HEK293T (cell line): ENCODE results near the gene SRRM3.

Experiments
- CTCF ChIA-PET: fragments of 350-600 bp; formaldehyde crosslinking; extraction: SDS; loops from one replicate; lab custom pipeline; 2021; ENCODE audit warnings: antibody characterized with exemption, inconsistent platforms; lab: Yijun Ruan, JAX
- POLR2A ChIA-PET: fragments of 350-600 bp; formaldehyde crosslinking; extraction: SDS; loops from one replicate; lab custom pipeline; 2020; ENCODE audit warnings: antibody characterized with exemption, inconsistent platforms; lab: Yijun Ruan, JAX
- DNase-seq: peaks from one replicate; pipeline ENCODE4 v3.0.0; 2012; ENCODE audit warnings: mixed read lengths; ENCODE audit errors: extremely low spot score
- ARNT ChIP-seq: fragments of 450-650 bp; IDR thresholded peaks from 2 replicates; pipeline ENCODE4 v1.6.1; 2017; ENCODE audit warnings: mild to moderate bottlenecking
- BHLHE40 ChIP-seq: fragments of 450-650 bp; IDR thresholded peaks from 2 replicates; pipeline ENCODE4 v1.6.1; 2016; ENCODE audit warnings: mild to moderate bottlenecking, moderate library complexity, borderline replicate concordance
- CTBP1 ChIP-seq: fragments of 450-650 bp; IDR thresholded peaks from 2 replicates; pipeline ENCODE4 v1.6.1; 2016; ENCODE audit warnings: borderline replicate concordance
- ELF4 ChIP-seq: fragments of 450-650 bp; IDR thresholded peaks from 2 replicates; pipeline ENCODE4 v1.6.1; 2017; ENCODE audit warnings: antibody characterized with exemption
- FOXA1 ChIP-seq: fragments of 450-650 bp; IDR thresholded peaks from 2 replicates; pipeline ENCODE4 v1.6.1; 2016; ENCODE audit warnings: mild to moderate bottlenecking
- FOXK2 ChIP-seq: fragments of 450-650 bp; IDR thresholded peaks from 2 replicates; pipeline ENCODE4 v1.6.1; 2016; ENCODE audit warnings: mild to moderate bottlenecking
- FOXM1 ChIP-seq: fragments of 450-650 bp; IDR thresholded peaks from 2 replicates; pipeline ENCODE4 v1.6.1; 2017; ENCODE audit warnings: mild to moderate bottlenecking, borderline replicate concordance
- HDGF ChIP-seq: fragments of 450-650 bp; IDR thresholded peaks from 2 replicates; pipeline ENCODE4 v1.6.1; 2017; ENCODE audit warnings: antibody characterized with exemption, borderline replicate concordance
- L3MBTL2 ChIP-seq: fragments of 450-650 bp; conservative IDR thresholded peaks from 2 replicates; pipeline ENCODE4 v1.6.1; 2016; ENCODE audit warnings: mild to moderate bottlenecking
- LEF1 ChIP-seq: fragments of 450-650 bp; IDR thresholded peaks from 2 replicates; pipeline ENCODE4 v1.6.1; 2017; ENCODE audit warnings: mild to moderate bottlenecking, borderline replicate concordance
- NFRKB ChIP-seq: fragments of 450-650 bp; IDR thresholded peaks from 2 replicates; pipeline ENCODE4 v1.6.1; 2016; ENCODE audit warnings: mild to moderate bottlenecking, moderate library complexity
- SP1 ChIP-seq: fragments of 450-650 bp; IDR thresholded peaks from 2 replicates; pipeline ENCODE4 v1.6.1; 2017
- SUZ12 ChIP-seq: fragments of 450-650 bp; IDR thresholded peaks from 2 replicates; pipeline ENCODE4 v1.6.1; 2016; ENCODE audit warnings: mild to moderate bottlenecking
- TARDBP ChIP-seq: fragments of 450-650 bp; IDR thresholded peaks from 2 replicates; pipeline ENCODE4 v1.6.1; 2016
- ZNF384 ChIP-seq: fragments of 450-650 bp; IDR thresholded peaks from 2 replicates; pipeline ENCODE4 v1.6.1; 2016
- TF ChIP-seq, protein P1 (sequence below): fragments of 450-650 bp; IDR thresholded peaks from 2 replicates; pipeline ENCODE4 v1.6.1; 2016

Gene SRRM3

DNA sequence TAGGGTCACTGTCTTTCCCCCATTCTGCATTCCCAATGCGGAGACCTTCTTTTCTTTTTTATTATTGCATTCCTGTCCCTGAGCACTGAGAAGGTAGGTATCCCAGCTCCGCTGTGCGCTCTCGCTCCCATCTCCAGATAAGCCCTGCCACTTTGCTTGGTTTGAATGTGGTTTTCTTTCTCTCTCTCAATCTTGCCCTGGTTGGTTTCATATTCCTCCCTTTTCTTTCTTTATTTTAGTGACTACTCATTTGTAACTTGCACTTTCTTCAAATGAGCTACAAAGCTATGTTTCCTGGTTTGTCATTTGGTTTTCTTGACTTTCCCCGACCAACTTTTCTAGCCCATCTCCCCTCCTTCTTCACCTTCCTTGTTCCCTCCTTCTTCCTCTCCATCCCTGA is 71.8 kb downstream of the SRRM3 start:
- ChIA-PET CTCF (interaction anchor here (1.6 kb wide), 1 partner anchor 10 kb away, joined by 5 read pairs; no protein-coding TSS in a partner anchor), POLR2A (interaction anchor here (1.3 kb wide), 1 partner anchor 13 kb away, joined by 3 read pairs; no protein-coding TSS in a partner anchor)
- no peak for DNase-seq
- TF ChIP-seq LEF1 (no peak), NFRKB (no peak), FOXA1 (no peak), ARNT (no peak), SUZ12 (no peak), L3MBTL2 (no peak), SP1 (no peak), CTBP1 (no peak), ELF4 (no peak), ZNF384 (no peak)
- TF ChIP-seq, protein P1, sequence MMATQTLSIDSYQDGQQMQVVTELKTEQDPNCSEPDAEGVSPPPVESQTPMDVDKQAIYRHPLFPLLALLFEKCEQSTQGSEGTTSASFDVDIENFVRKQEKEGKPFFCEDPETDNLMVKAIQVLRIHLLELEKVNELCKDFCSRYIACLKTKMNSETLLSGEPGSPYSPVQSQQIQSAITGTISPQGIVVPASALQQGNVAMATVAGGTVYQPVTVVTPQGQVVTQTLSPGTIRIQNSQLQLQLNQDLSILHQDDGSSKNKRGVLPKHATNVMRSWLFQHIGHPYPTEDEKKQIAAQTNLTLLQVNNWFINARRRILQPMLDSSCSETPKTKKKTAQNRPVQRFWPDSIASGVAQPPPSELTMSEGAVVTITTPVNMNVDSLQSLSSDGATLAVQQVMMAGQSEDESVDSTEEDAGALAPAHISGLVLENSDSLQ, result no peak

DNA sequence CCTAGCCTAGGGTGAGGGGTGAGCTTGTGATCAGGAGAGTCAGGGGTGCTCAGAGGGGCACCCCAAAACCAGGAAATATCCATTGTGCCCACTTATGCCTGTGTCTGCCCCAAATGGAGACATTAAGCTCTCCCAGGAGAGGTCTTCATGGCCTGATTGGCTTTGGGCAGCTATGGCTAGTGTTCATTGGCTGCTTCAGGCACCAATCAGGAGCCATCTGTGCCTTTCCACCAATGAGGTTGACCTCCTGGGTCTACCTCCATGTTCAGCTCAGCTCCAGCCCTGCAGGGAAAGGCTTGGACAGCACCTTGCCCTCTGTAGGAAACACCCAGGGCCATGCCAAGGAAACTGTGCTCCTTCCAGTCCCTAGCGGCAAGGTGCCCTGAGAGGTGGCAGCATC is 76.8 kb downstream of the SRRM3 start:
- TF ChIP-seq, protein P1, result peak; percentile 53
- no peak for TF ChIP-seq FOXA1
- POLR2A ChIA-PET, result no interaction called here
- CTCF ChIA-PET, result interaction anchor here (0.6 to 1.3 kb wide), 2 partner anchors 16 to 19 kb away, joined by 3 to 4 read pairs; no protein-coding TSS in a partner anchor
- DNase-seq, result peak; percentile 38

DNA sequence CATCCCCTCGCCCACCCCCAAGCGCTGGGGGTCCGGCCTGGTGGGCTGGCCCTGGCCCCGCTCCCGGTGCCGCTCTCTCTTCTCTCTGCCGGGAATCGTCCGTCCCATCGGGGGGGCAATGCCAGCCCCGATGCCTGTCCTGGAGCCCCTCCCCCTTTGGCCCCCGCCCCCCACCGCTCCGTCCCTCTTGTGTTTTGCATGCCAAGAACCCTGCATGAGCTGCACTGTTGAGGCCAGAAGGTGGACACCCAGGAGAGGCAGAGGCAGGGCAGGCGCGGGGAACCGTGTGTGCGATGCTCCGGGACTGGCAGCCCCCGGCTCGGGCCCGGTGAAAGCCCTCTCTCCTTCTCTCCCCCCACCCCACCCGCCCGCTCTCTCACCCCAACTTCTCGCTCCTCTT is 78.7 kb downstream of the SRRM3 start:
- TF ChIP-seq FOXA1 (no peak), HDGF (no peak), L3MBTL2 (no peak), BHLHE40 (no peak), FOXK2 (no peak), FOXM1 (no peak), SP1 (no peak), ARNT (no peak), TARDBP (no peak)
- TF ChIP-seq, protein P1, result no peak
- no peak for DNase-seq
- POLR2A ChIA-PET, result no interaction called here
- CTCF ChIA-PET, result no interaction called here

DNA sequence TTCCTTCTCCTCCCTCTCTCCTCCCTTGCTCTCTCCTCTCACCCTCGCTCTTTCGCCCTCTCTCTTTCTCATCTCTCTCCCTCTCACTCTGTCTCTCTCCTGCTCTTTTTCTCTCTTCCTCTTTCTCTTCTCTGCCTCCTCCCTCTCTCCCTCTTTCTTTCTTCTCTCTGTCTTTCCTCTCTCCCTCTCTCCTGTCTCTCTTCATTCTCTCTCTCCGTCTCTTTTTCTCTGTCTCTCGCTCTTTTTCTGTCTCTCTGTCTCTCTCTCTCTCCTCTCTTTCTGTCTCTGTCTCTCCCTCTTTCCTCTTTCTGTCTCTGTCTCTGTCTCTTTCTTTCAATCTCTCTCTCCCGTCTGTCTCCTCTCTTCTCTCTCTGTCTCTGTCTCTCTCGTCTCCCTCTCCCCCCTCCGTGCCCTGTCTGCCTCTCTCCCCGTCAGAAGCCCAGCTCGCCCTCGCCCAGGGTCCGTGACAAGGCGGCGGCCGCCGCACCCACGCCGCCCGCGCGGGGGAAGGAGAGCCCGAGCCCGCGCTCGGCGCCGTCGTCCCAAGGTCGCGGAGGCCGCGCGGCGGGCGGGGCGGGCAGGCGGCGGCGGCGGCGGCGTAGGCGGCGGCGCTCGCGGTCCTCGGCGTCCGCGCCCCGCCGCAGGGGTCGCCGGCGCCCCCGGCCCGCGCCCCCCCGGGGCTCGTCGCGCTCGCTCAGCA is 79.5 kb downstream of the SRRM3 start:
- TF ChIP-seq ZNF384, result no peak
- no peak for TF ChIP-seq FOXM1
- no peak for TF ChIP-seq SUZ12
- TF ChIP-seq LEF1, result no peak
- TF ChIP-seq CTBP1, result no peak
- TF ChIP-seq ELF4, result no peak
- no peak for TF ChIP-seq ARNT
- peak; percentile 26 for TF ChIP-seq L3MBTL2
- CTCF ChIA-PET, result no interaction called here
- POLR2A ChIA-PET, result interaction anchor here (1.1 to 1.6 kb wide), 3 partner anchors 24 to 114 kb away, joined by 4 to 5 read pairs (median 5); no protein-coding TSS in a partner anchor
- no peak for DNase-seq

DNA sequence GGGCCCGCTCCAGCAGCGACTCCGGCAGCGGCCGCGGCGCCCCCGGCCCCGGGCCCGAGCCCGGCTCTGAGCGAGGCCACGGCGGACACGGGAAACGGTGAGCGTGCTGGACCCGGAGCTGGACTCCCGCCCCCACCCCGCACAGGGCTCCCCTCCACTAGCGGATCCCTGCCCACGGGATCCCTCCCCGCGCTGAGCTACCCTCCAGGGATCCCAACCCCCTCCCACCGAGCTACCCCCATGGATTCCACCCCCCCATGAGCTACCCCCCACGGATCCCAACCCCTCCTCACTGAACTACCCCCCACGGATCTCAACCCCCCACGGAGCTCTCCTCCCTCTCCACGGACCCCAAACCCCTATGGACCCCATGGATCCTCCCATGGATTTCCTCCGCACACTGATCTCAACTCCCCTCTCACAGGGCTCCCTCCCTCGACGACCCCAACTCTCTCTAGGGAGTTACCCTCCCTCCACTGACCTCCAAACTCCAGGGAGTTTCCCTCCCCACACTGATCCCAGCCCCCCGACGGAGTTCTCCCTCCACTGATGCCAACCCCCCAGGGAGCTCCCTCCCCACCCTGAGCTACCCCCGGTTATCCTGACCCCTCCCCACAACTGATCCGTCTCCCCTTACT is 80.1 kb downstream of the SRRM3 start:
- ChIA-PET CTCF (interaction anchor here (1.3 kb wide), 1 partner anchor 9 kb away, joined by 6 read pairs; no protein-coding TSS in a partner anchor), POLR2A (interaction anchor here (1.0 to 1.6 kb wide), 5 partner anchors 10 to 115 kb away, joined by 3 to 5 read pairs (median 4); no protein-coding TSS in a partner anchor)

More for the DNA sequence above, 80.1 kb downstream of the SRRM3 start:
- no peak for DNase-seq
- TF ChIP-seq SUZ12 (no peak), ZNF384 (no peak), L3MBTL2 (no peak), HDGF (no peak), ELF4 (no peak), BHLHE40 (no peak), NFRKB (no peak)
